SK-N-MC (cell line): ENCODE results near the gene KRTAP4-1.
"Not testable (repeated sequence)": the region's sequence is repeated elsewhere in the genome, so short reads cannot be mapped to it uniquely, and the experiment has no call there.

Source experiments
- EZH2 ChIP-seq: fragments of 200-600 bp; sonication (generic); IDR thresholded peaks from one replicate; pipeline ENCODE4 v1.6.1; 2017; ENCODE audit warnings: antibody characterized with exemption
- FOXP2 ChIP-seq: optimal IDR thresholded peaks from 2 replicates; pipeline ENCODE3; 2011; ENCODE audit warnings: mild to moderate bottlenecking, moderate library complexity; ENCODE audit not compliant: insufficient read depth; ENCODE audit errors: extremely low read length, control extremely low read depth
- POLR2AphosphoS5 ChIP-seq: IDR thresholded peaks from 2 replicates; pipeline ENCODE4 v1.6.1; 2012; ENCODE audit warnings: mild to moderate bottlenecking, low read depth, low read length, borderline replicate concordance

- not testable (repeated sequence) for TF ChIP-seq POLR2AphosphoS5, EZH2, FOXP2
These were observed 41.9 kb upstream of the KRTAP4-1 start, which contains the start of gene KRTAP9-2 for GRCh38 chr17:41226598-41227095.
